ENCODE measurements around the gene UQCRH. TPM values are rescaled to one million over a fixed set of nuclear protein-coding genes. Genes with fewer than 3 reads are reported as not detected.
"Not testable (repeated sequence)": the region's sequence is repeated elsewhere in the genome, so short reads cannot be mapped to it uniquely, and the experiment has no call there.

Gene UQCRH
- total and polyA plus RNA-seq, 5 experiments from 2014 or later: 130 to 371 (median 293) TPM

GRCh38 chr1:46302641-46303037, 859 bp upstream of the UQCRH start:
- POLR2A ChIA-PET: interaction anchor here (0.9 to 2.3 kb wide), 12 partner anchors 9 to 104 kb away, joined by 3 to 30 read pairs (median 5); partner anchors contain the start of genes NSUN4, POMGNT1 and RAD54L
- Mint-ChIP-seq H3K27me3 (no peaks in the 10 kb centered on the region), H3K4me3 (peak overlapping the region; percentile 91 to 100 (median 97)), H3K27ac (peak overlapping the region; percentile 84 to 99 (median 98)), H3K36me3 (peaks cover 0 to 18% (median 5%) of the 10 kb centered on the region in 3 donors), H3K9me3 (no peaks in the 10 kb centered on the region), H3K4me1 (peaks cover 26 to 61% (median 51%) of the 10 kb centered on the region in 4 donors)
- DNase-seq (peak in 4 of 10 donors; percentile 5 to 51 (median 17)), ATAC-seq (peak; percentile 14 to 24)

- POLR2A ChIA-PET: interaction anchor here (0.9 to 2.3 kb wide), 8 partner anchors 10 to 105 kb away, joined by 3 to 30 read pairs (median 5); partner anchors contain the start of genes NSUN4, POMGNT1 and RAD54L
- no peak for ATAC-seq
Observed at GRCh38 chr1:46303872-46304326, 401 bp downstream of the UQCRH start.

GRCh38 chr1:46306159-46306530, 2.6 kb downstream of the UQCRH start:
- H3K36me3 Mint-ChIP-seq: peaks cover 0 to 41% (median 8%) of the 10 kb centered on the region in 3 donors
- H3K4me3 Mint-ChIP-seq: peak overlapping the region in 9 of 10 donors; percentile 6 to 68 (median 42)
- H3K4me1 Mint-ChIP-seq: peaks cover 18 to 58% (median 52%) of the 10 kb centered on the region in 4 donors
- POLR2A ChIA-PET: no interaction called here
- peak overlapping the region in 1 of 10 donors; percentile 47 for H3K27ac Mint-ChIP-seq
- H3K27me3 Mint-ChIP-seq: no peaks in the 10 kb centered on the region
- no peak for DNase-seq
- H3K9me3 Mint-ChIP-seq: no peaks in the 10 kb centered on the region
- ATAC-seq: no peak

More at GRCh38 chr1:46303872-46304326, 401 bp downstream of the UQCRH start:
- peak overlapping the region; percentile 96 to 99 (median 98) for H3K27ac Mint-ChIP-seq
- peaks cover 27 to 71% (median 63%) of the 10 kb centered on the region in 4 donors for H3K4me1 Mint-ChIP-seq
- H3K9me3 Mint-ChIP-seq: no peaks in the 10 kb centered on the region
- DNase-seq: no peak
- H3K27me3 Mint-ChIP-seq: no peaks in the 10 kb centered on the region
- peak overlapping the region; percentile 91 to 100 (median 97) for H3K4me3 Mint-ChIP-seq
- peaks cover 0 to 25% (median 2%) of the 10 kb centered on the region in 3 donors for H3K36me3 Mint-ChIP-seq

GRCh38 chr1:46309401-46310159, 6.1 kb downstream of the UQCRH start:
- ATAC-seq: no peak
- Mint-ChIP-seq H3K27ac (no peak overlapping the region), H3K4me1 (peaks cover 11 to 38% (median 29%) of the 10 kb centered on the region in 4 donors)

GRCh38 chr1:46310321-46310720, 6.8 kb downstream of the UQCRH start:
- no peaks in the 10 kb centered on the region for H3K27me3 Mint-ChIP-seq
- no peak overlapping the region for H3K4me3 Mint-ChIP-seq
- no peaks in the 10 kb centered on the region for H3K9me3 Mint-ChIP-seq
- ATAC-seq: no peak
- no peak overlapping the region for H3K27ac Mint-ChIP-seq
- POLR2A ChIA-PET: no interaction called here
- DNase-seq: no peak
- peaks cover 0 to 79% (median 15%) of the 10 kb centered on the region in 3 donors for H3K36me3 Mint-ChIP-seq
- peaks cover 11 to 33% (median 26%) of the 10 kb centered on the region in 4 donors for H3K4me1 Mint-ChIP-seq

More at GRCh38 chr1:46309401-46310159, 6.1 kb downstream of the UQCRH start:
- DNase-seq: no peak
- H3K36me3 Mint-ChIP-seq: peaks cover 0 to 74% (median 13%) of the 10 kb centered on the region in 3 donors
- no peaks in the 10 kb centered on the region for H3K9me3 Mint-ChIP-seq
- no peak overlapping the region for H3K4me3 Mint-ChIP-seq
- H3K27me3 Mint-ChIP-seq: no peaks in the 10 kb centered on the region
- POLR2A ChIA-PET: no interaction called here

GRCh38 chr1:46315669-46316403, 12.3 kb downstream of the UQCRH start:
- H3K36me3 Mint-ChIP-seq: peaks cover 0 to 66% (median 17%) of the 10 kb centered on the region in 3 donors
- ATAC-seq (no peak), DNase-seq (no peak)
- H3K4me3 Mint-ChIP-seq: no peak overlapping the region
- H3K9me3 Mint-ChIP-seq: no peaks in the 10 kb centered on the region
- no peaks in the 10 kb centered on the region for H3K4me1 Mint-ChIP-seq
- POLR2A ChIA-PET: no interaction called here
- H3K27me3 Mint-ChIP-seq: no peaks in the 10 kb centered on the region
- H3K27ac Mint-ChIP-seq: peak overlapping the region in 1 of 10 donors; percentile 24

- H3K27ac Mint-ChIP-seq: no peak overlapping the region
- DNase-seq: no peak
- POLR2A ChIA-PET: no interaction called here
- H3K27me3 Mint-ChIP-seq: no peaks in the 10 kb centered on the region
- no peaks in the 10 kb centered on the region for H3K9me3 Mint-ChIP-seq
- no peak overlapping the region for H3K4me3 Mint-ChIP-seq
- H3K4me1 Mint-ChIP-seq: no peaks in the 10 kb centered on the region
- H3K36me3 Mint-ChIP-seq: peaks cover 0 to 52% (median 13%) of the 10 kb centered on the region in 3 donors
- ATAC-seq: no peak
Observed at GRCh38 chr1:46317323-46317722, 13.8 kb downstream of the UQCRH start.

GRCh38 chr1:46319301-46319700, 15.8 kb downstream of the UQCRH start:
- peaks cover 0 to 32% (median 9%) of the 10 kb centered on the region in 3 donors for H3K36me3 Mint-ChIP-seq
- not testable (repeated sequence) for H3K9me3 Mint-ChIP-seq, H3K27me3 Mint-ChIP-seq, DNase-seq, H3K27ac Mint-ChIP-seq, H3K4me3 Mint-ChIP-seq, H3K4me1 Mint-ChIP-seq, ATAC-seq
- POLR2A ChIA-PET: interaction anchor here (1.4 kb wide), 1 partner anchor 16 kb away, joined by 4 read pairs; the partner anchor contains the start of genes LRRC41 and UQCRH

- DNase-seq, H3K4me3 Mint-ChIP-seq, H3K27me3 Mint-ChIP-seq, POLR2A ChIA-PET, H3K4me1 Mint-ChIP-seq, ATAC-seq, H3K9me3 Mint-ChIP-seq: not testable (repeated sequence)
- Mint-ChIP-seq H3K27ac (peak overlapping the region in 1 of 10 donors; percentile 35), H3K36me3 (peaks cover 0 to 23% (median 6%) of the 10 kb centered on the region in 3 donors)
Observed at GRCh38 chr1:46319960-46320914, 16.7 kb downstream of the UQCRH start.

GRCh38 chr1:46322191-46322590, 18.7 kb downstream of the UQCRH start:
- H3K36me3 Mint-ChIP-seq, H3K4me1 Mint-ChIP-seq, ATAC-seq, H3K27me3 Mint-ChIP-seq, POLR2A ChIA-PET, H3K9me3 Mint-ChIP-seq, H3K4me3 Mint-ChIP-seq, DNase-seq, H3K27ac Mint-ChIP-seq: not testable (repeated sequence)

- POLR2A ChIA-PET, H3K4me1 Mint-ChIP-seq, H3K9me3 Mint-ChIP-seq, H3K27ac Mint-ChIP-seq, H3K27me3 Mint-ChIP-seq, DNase-seq, H3K36me3 Mint-ChIP-seq, ATAC-seq, H3K4me3 Mint-ChIP-seq: not testable (repeated sequence)
Observed at GRCh38 chr1:46325285-46326076, 22.0 kb downstream of the UQCRH start.

Data from naive thymus-derived CD8-positive, alpha-beta T cell (primary cell).